GM23248 (cell line): ENCODE measurements around the gene DTX3L.

Experiments used
- EZH2 ChIP-seq: fragments of 200-600 bp; sonication (generic); IDR thresholded peaks from 2 replicates; pipeline ENCODE4 v1.6.1; 2018; ENCODE audit warnings: antibody characterized with exemption, mild to moderate bottlenecking; ENCODE audit not compliant: insufficient read depth, poor library complexity, severe bottlenecking
- EZH2phosphoT487 ChIP-seq: fragments of 200-600 bp; sonication (generic); IDR thresholded peaks from 2 replicates; pipeline ENCODE4 v1.6.1; 2018; ENCODE audit warnings: antibody characterized with exemption, moderate library complexity, mild to moderate bottlenecking, low read depth; ENCODE audit not compliant: insufficient read depth

DNA sequence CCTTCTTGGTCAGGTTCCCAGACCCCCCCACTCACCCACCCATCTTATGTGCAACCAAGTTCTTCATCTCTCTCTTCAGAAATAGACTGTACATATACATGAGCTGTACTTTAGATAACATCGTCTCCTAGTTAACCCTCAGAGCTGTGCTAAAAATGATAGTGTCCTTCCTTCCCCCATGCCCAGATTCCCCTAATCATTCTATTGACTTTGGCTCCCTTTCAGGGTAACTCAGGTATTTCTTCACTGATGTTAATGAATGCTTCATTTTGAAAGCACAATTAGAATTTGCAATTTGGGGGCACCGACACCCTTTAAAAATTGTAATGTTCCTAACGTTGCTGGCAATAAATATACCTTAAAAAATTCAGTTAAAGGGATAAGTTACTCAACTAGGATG, 11.0 kb upstream of the DTX3L start:
- TF ChIP-seq EZH2: no peak
- no peak for TF ChIP-seq EZH2phosphoT487
